Gastroesophageal sphincter (tissue), 3 donors: ENCODE results near the gene EWSR1.
"Not testable (repeated sequence)": the region's sequence is repeated elsewhere in the genome, so short reads cannot be mapped to it uniquely, and the experiment has no call there.

Experiments
- EP300 ChIP-seq: sonication (generic); formaldehyde crosslinking; IDR thresholded peaks from one replicate; pipeline ENCODE4 v1.6.1; 2017; ENCODE audit warnings: antibody characterized with exemption, mild to moderate bottlenecking
- POLR2A ChIP-seq, 2 donors: fragments of 450-650 bp; IDR thresholded peaks; one replicate each; pipeline ENCODE4 v1.6.1; 2017; ENCODE audit warnings: antibody characterized with exemption in 2 of 2, mild to moderate bottlenecking in 2 of 2, moderate library complexity in 1 of 2
- POLR2AphosphoS5 ChIP-seq: sonication (generic); formaldehyde crosslinking; IDR thresholded peaks from one replicate; pipeline ENCODE4 v1.6.1; 2017; ENCODE audit warnings: antibody characterized with exemption
- TF ChIP-seq, protein P1 (sequence below), 4 experiments: fragments of 200-600 bp in 2 of 4; fragments of 450-650 bp in 2 of 4; sonication (generic) in 1 of 4; IDR thresholded peaks; one replicate each; pipeline ENCODE4 v1.5.1; 2017 to 2019; ENCODE audit warnings: antibody characterized with exemption in 4 of 4, mild to moderate bottlenecking in 2 of 4, moderate library complexity in 2 of 4

GRCh38 chr22:29344889-29345288 is 76.8 kb downstream of the EWSR1 start:
- TF ChIP-seq, protein P1, sequence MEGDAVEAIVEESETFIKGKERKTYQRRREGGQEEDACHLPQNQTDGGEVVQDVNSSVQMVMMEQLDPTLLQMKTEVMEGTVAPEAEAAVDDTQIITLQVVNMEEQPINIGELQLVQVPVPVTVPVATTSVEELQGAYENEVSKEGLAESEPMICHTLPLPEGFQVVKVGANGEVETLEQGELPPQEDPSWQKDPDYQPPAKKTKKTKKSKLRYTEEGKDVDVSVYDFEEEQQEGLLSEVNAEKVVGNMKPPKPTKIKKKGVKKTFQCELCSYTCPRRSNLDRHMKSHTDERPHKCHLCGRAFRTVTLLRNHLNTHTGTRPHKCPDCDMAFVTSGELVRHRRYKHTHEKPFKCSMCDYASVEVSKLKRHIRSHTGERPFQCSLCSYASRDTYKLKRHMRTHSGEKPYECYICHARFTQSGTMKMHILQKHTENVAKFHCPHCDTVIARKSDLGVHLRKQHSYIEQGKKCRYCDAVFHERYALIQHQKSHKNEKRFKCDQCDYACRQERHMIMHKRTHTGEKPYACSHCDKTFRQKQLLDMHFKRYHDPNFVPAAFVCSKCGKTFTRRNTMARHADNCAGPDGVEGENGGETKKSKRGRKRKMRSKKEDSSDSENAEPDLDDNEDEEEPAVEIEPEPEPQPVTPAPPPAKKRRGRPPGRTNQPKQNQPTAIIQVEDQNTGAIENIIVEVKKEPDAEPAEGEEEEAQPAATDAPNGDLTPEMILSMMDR (IDR thresholded peaks at IDR 0.05) = not testable (repeated sequence)
- not testable (repeated sequence) for TF ChIP-seq POLR2AphosphoS5; POLR2A (IDR thresholded peaks at IDR 0.05); EP300
